Myocyte (in vitro differentiated cells): Measurements from ENCODE around the gene HAO1. TPM values are rescaled to one million over a fixed set of nuclear protein-coding genes. Genes with fewer than 3 reads are reported as not detected.
"Not testable (repeated sequence)": the region's sequence is repeated elsewhere in the genome, so short reads cannot be mapped to it uniquely, and the experiment has no call there.

Experiments used
- DNase-seq: peaks from one replicate; pipeline ENCODE4 v3.0.0-alpha.2; 2012; ENCODE audit warnings: low read depth
- total RNA-seq: library from RNA; depleted of rRNA; stranded (reverse); fragments of >200 nt; gene quantifications from 2 replicates; pipeline ENCODE4 v1.2.3, GENCODE V29; 2014

The HAO1 gene
- total RNA-seq, 1 donor from 2014 or later: not detected

GRCh38 chr20:7858734-7859250 lies 81.5 kb downstream of the HAO1 start:
- DNase-seq: peak; percentile 95

GRCh38 chr20:7856756-7857155 lies 83.5 kb downstream of the HAO1 start:
- DNase-seq: peak; percentile 15

DNA sequence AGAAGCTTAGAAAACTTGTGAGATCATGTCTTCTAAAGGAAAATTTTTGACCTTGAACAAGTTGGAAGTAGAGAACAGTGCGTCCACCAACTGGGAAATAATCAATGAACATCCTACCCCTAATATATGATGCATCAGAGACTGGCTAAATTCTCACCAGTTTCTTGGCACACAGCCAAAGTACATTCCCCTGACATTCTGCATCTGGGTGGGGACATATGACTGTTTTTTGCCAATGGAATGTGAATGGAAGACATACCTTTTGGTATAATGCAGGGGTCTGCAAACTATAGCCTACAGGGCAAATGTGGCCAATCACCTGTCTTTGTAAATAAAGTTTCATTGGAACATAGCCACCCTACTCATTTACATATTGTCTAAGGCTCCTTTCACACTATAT lies 84.7 kb downstream of the HAO1 start:
- no peak for DNase-seq

GRCh38 chr20:7853493-7853892 lies 86.8 kb downstream of the HAO1 start:
- no peak for DNase-seq

DNA sequence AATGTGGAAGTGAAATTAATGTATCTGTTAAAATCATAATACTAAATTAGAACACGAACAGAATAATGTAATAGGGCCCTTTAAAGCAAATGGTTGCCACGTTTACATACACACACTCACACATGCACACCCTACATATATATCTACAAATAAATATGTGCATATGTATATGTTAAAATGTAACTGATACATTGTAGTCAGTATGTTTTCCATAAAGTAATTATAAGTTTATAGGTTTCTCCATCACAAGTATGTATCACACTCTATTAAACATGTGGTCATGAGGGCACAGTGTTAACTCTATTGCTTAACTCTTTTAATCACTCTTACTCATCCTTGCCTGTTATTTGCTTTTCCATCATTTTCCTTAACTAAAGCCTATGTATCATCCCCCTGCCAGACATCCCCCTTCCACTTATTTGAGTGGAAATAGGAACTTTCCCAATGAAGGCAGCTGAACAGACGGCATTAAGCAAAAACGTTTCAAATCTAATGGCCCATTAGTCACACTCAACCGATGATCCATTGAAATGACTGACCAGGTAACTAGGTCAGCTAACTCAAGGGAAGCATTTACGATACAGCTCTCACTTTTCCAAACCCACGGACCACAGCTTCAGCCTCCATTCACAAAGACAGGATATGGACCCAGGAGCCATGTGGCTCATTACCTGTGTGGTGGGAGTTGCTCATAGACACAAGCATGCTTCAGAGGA lies 89.3 kb downstream of the HAO1 start:
- DNase-seq: no peak

DNA sequence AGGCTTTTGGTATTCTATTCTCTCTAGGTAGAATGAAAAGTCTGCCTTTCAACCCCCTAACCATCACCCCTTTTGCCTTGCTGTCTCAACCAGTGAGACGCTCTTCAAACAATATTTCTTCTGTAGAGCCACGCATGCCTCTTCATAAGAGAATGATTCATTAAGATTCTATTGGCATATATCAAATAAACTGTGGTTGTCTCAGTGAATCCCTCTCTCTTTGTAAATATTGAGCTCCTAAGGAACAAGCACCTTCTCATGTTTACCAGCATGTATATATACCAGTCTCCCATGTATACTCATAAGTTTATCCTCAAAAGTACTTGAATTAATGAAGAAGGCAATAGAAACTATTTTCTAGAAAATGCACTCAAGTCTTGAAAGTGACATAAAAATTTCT lies 90.6 kb downstream of the HAO1 start:
- no peak for DNase-seq

DNA sequence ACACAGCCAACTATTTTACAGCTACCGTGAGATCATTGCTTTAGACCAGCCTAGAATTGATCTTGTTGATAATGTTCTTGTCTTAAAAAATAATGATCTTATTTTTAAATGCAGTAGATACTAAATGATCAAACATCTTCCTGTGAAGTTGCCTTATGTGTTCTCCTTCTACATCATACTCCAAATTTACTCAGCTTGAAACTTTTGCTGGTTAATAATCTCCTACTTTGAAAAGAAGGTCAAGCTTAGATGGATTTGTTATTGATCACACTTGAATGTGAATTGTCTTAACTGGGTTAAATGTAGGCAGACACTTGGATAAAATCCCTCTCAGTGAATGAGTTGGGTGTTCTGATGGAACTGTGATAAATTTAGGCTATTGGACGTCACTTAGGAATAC lies 91.9 kb downstream of the HAO1 start:
- DNase-seq: no peak

GRCh38 chr20:7843613-7844012 lies 96.6 kb downstream of the HAO1 start:
- DNase-seq: peak; percentile 24

DNA sequence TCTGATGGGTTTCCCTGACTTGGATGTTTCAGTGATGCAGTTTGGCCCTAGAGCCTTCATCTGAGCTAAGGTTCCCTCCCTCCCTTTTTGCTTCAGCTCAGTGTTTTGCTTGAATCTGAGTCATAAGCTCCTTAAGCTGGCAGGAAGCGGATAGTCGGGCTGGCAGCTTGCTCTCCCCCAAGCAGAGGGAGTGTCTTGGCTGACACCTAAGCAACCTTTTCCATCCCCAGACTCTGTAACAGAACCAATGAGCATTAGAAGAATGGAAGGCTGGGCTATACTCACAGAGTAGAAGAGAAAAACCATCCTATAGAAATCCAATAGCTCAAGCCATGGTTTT lies 98.3 kb downstream of the HAO1 start:
- DNase-seq: peak; percentile 57

GRCh38 chr20:7841291-7841970 lies 98.8 kb downstream of the HAO1 start:
- DNase-seq: peak; percentile 31

DNA sequence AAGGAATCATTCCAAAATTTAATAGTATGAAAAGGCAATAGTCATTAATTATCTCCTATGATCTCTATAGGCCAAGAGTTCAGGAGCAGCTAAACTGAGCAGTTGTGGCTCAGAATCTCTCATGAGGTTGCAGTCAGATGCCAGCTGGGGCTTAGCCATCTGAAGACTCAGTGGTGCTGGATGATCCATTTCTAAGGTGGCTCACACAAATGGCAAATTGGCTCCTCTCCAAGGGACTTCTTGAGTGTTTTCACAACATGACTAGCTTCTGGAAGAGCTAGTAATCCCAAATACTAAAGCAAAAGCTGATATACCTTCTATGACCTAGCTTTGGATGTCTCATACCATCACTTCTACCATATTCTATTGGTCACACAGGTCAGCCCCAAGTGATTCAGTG lies 104.2 kb downstream of the HAO1 start:
- DNase-seq: no peak

- not testable (repeated sequence) for DNase-seq
Observed at GRCh38 chr20:7834441-7834840, 105.8 kb downstream of the HAO1 start.

Other genes starting within 250 kb of the HAO1 start
- 22.6 and 24.8 TPM in 2 replicates for gene TMX4, start 79.3 kb upstream of the HAO1 start, total RNA-seq
- gene PLCB1, start 191.8 kb upstream of the HAO1 start, total RNA-seq: 0.26 and 0.29 TPM in 2 replicates